Keratinocyte (primary cell): ENCODE data around the gene OSBPL10.

Experiments used
- EZH2 ChIP-seq: IDR thresholded peaks from one replicate; pipeline ENCODE4 v1.6.1; 2012; ENCODE audit warnings: inconsistent platforms, mild to moderate bottlenecking, low read length, moderate library complexity
- TF ChIP-seq, protein P1 (sequence below), 3 experiments: IDR thresholded peaks in 1 of 3; conservative IDR thresholded peaks in 1 of 3; optimal IDR thresholded peaks in 1 of 3; 2 replicates in 2 of 3; 3 replicates in 1 of 3; pipeline versions ENCODE3 to v1.5.1; 2011; ENCODE audit warnings: low read length in 3 of 3, mild to moderate bottlenecking in 3 of 3, moderate library complexity in 2 of 3, control low read depth in 1 of 3, inconsistent platforms in 1 of 3; ENCODE audit not compliant: insufficient read depth in 2 of 3; ENCODE audit errors: extremely low read depth in 1 of 3

DNA sequence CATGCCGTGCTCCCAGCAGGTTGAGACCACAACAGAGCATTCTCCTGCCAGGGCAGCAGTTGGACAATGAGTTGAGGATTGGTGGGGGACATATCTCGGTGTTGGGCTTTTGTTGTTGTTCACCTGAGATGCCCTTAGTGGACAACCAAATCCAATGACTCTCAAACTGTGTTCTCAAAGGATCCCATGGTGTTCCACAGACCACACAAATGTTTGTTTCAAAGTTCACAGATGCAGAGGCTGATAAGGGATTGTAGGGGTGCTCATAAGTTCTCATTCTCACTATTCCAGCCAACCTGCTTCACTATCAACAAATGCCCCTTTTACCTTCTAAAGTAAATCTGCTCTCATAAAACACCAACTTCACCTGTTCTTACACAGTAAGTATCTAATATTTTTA, 159.9 kb downstream of the OSBPL10 start:
- TF ChIP-seq, protein P1, sequence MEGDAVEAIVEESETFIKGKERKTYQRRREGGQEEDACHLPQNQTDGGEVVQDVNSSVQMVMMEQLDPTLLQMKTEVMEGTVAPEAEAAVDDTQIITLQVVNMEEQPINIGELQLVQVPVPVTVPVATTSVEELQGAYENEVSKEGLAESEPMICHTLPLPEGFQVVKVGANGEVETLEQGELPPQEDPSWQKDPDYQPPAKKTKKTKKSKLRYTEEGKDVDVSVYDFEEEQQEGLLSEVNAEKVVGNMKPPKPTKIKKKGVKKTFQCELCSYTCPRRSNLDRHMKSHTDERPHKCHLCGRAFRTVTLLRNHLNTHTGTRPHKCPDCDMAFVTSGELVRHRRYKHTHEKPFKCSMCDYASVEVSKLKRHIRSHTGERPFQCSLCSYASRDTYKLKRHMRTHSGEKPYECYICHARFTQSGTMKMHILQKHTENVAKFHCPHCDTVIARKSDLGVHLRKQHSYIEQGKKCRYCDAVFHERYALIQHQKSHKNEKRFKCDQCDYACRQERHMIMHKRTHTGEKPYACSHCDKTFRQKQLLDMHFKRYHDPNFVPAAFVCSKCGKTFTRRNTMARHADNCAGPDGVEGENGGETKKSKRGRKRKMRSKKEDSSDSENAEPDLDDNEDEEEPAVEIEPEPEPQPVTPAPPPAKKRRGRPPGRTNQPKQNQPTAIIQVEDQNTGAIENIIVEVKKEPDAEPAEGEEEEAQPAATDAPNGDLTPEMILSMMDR (optimal IDR thresholded peaks at IDR 0.05 in 1 of 3, IDR thresholded peaks at IDR 0.05 in 1 of 3, conservative IDR thresholded peaks at IDR 0.05 in 1 of 3; ENCODE audit: extremely low read depth in 1 of 3, insufficient read depth in 2 of 3, low read length in 3 of 3): no peak
- no peak for TF ChIP-seq EZH2
